Activated naive CD8-positive, alpha-beta T cell (primary cell): ENCODE results near the gene DLK2.
"Not testable (repeated sequence)": the region's sequence is repeated elsewhere in the genome, so short reads cannot be mapped to it uniquely, and the experiment has no call there.

Source experiments
- H3K27ac Mint-ChIP-seq: one replicate; pipeline ENCODE4 v1.8.0; 2021; ENCODE audit warnings: mixed read lengths
- H3K27me3 Mint-ChIP-seq: one replicate; pipeline ENCODE4 v1.8.0; 2021; ENCODE audit warnings: mixed read lengths
- H3K36me3 Mint-ChIP-seq: one replicate; pipeline ENCODE4 v1.8.0; 2021; ENCODE audit warnings: mixed read lengths
- H3K4me1 Mint-ChIP-seq: one replicate; pipeline ENCODE4 v1.8.0; 2021; ENCODE audit warnings: low read depth, mixed read lengths
- H3K4me3 Mint-ChIP-seq: one replicate; pipeline ENCODE4 v1.8.0; 2021; ENCODE audit warnings: mild to moderate bottlenecking, mixed read lengths
- H3K9me3 Mint-ChIP-seq: one replicate; pipeline ENCODE4 v1.8.0; 2021; ENCODE audit warnings: low read depth, mixed read lengths

DLK2 gene

DNA sequence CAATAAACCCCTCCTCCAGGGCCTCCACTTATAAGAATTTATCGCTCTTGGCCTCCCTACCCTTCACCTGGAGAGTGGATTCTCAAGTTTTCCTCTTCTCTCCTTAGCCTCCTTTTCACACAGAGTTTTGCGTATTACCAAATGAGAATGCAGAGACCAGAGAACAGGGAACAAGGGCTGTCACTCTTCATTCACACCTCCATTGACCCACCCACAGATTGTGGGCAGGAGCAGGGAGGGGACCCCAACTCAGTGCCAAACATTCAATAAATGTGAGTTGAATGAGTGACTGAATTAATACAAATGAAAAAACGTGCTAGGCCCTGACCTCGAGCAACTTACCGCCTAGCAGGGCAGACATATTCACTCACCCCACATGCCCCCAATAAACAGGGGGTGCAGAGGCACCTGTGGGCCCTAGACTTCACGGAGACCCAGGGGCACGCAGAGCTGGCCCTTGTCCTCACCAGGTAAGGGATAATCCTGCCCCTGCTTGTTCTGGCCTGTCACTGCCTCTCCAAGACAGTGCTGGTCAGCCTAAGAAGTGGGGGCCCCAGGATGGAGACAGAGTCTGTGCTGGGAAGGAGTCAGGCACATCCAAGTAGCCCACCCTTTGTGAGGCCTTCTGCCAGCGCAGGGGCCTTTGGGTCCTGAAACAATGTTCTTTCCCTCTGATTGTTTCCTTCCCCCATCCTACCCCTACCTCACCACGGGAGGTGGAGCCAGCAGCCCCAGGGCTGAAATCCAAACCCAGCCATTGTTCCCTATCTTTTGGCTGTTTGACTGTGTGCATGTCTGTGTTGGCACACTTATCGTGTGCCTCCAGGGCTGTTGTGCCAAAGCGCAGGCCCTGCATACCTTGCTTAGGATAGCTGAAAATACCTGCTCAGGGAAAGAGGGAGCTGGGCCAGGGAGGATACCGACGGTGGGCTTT is 13.7 kb upstream of the DLK2 start:
- Mint-ChIP-seq H3K27me3 (peaks cover 13% of the 10 kb centered on the region), H3K4me3 (no peak overlapping the region), H3K36me3 (no peaks in the 10 kb centered on the region), H3K9me3 (no peaks in the 10 kb centered on the region), H3K27ac (no peak overlapping the region), H3K4me1 (no peaks in the 10 kb centered on the region)

DNA sequence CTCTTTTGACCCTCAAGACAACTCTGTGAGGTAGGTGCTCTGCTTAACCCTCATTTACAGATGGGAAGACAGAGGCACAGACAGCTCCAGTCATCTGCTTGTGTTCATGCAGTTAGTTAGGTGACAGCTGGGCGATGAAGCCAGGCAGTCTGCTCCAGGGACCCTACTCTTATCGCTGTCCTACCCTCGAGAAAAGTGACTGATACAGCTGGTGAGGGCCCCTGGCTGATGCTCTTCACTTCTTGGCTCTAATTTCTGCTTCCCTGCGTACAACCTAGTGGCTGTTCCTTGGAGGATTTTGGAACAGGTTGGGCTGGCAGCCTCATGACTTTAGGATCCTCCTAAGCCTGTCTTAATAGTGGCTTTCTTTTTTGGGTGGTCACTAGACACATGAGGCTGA is 12.9 kb upstream of the DLK2 start:
- no peak overlapping the region for H3K27ac Mint-ChIP-seq
- H3K4me3 Mint-ChIP-seq, result no peak overlapping the region
- no peaks in the 10 kb centered on the region for H3K4me1 Mint-ChIP-seq
- no peaks in the 10 kb centered on the region for H3K9me3 Mint-ChIP-seq
- peaks cover 14% of the 10 kb centered on the region for H3K27me3 Mint-ChIP-seq
- no peaks in the 10 kb centered on the region for H3K36me3 Mint-ChIP-seq

DNA sequence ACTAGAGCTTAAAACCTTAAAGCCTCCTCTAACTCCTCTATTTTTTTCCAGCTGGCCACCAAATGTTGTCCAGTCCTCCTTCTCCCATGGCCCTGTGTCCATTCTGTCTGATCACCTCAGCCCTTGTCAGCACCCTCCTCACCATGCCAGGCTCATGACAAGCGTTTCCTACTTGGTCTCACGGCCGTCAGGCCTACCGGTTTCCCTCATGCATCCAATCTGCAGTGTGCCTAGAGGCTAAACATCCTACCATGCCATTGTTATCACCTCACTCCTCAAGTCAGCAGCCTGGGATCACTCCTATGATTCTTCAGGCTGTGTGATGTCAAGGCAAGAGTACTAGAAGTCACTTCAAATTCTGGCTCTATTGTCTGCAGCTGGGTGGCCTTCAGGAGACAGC is 12.4 kb upstream of the DLK2 start:
- Mint-ChIP-seq H3K9me3 (no peaks in the 10 kb centered on the region), H3K4me3 (no peak overlapping the region), H3K4me1 (no peaks in the 10 kb centered on the region), H3K27ac (no peak overlapping the region), H3K36me3 (no peaks in the 10 kb centered on the region), H3K27me3 (peaks cover 16% of the 10 kb centered on the region)

DNA sequence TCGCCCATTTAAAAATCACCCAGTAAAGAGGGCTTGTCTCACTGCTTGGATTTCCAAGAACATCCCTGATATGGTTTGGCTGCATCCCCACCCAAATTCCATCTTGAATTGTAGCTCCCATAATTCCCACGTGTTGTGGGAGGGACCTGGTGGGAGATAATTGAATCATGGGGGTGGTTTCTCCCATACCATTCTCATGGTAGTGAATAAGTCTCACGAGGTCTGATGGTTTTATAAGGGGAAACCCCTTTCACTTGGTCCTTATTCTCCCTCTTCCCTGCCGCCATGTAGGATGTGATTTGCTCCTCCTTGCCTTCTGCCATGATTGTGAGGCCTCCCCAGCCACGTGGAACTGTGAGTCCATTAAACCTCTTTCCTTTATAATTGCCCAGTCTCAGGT is 11.9 kb upstream of the DLK2 start:
- H3K36me3 Mint-ChIP-seq, H3K27ac Mint-ChIP-seq, H3K9me3 Mint-ChIP-seq, H3K4me3 Mint-ChIP-seq, H3K4me1 Mint-ChIP-seq: not testable (repeated sequence)
- H3K27me3 Mint-ChIP-seq, result peaks cover 18% of the 10 kb centered on the region

DNA sequence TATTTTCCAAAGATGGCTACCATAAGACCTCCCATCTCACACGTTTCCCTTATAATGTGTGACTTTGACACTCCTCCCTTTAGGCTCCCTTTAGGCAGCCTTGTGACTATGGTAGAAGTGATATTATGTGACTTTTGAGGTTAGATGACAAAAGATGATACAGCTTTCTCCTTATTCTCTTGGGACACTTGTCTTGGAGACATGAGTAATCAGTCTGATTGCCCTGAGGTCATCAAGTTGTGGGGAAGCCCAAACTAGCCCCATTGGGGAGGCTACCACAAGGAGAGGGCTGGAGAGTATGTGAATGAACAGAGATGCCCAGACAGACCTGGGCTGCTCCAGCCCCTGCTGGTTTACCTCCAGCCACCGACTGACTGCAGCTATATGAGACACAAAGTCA is 10.6 kb upstream of the DLK2 start:
- no peak overlapping the region for H3K4me3 Mint-ChIP-seq
- H3K9me3 Mint-ChIP-seq, result no peaks in the 10 kb centered on the region
- H3K27ac Mint-ChIP-seq, result no peak overlapping the region
- H3K27me3 Mint-ChIP-seq, result peaks cover 21% of the 10 kb centered on the region
- no peaks in the 10 kb centered on the region for H3K36me3 Mint-ChIP-seq
- no peaks in the 10 kb centered on the region for H3K4me1 Mint-ChIP-seq

DNA sequence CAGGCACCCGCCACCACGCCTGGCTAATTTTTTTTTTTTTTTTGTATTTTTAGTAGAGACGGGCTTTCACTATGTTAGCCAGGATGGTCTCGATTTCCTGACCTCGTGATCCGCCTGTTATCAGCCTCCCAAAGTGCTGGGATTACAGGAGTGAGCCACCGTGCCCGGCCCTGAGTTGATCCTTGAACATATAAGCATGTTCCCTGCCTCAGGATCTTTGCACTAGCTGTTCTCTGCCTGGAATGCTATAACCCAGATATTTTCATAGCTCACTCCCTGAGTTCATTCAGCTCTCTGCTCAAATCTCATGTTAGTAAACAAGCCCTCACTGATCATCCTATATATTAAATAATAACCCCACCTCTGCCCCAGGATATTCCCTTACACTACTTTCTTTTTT is 9.0 kb upstream of the DLK2 start:
- Mint-ChIP-seq H3K4me3 (no peak overlapping the region), H3K27ac (no peak overlapping the region), H3K36me3 (no peaks in the 10 kb centered on the region), H3K27me3 (peaks cover 21% of the 10 kb centered on the region), H3K4me1 (no peaks in the 10 kb centered on the region), H3K9me3 (no peaks in the 10 kb centered on the region)

DNA sequence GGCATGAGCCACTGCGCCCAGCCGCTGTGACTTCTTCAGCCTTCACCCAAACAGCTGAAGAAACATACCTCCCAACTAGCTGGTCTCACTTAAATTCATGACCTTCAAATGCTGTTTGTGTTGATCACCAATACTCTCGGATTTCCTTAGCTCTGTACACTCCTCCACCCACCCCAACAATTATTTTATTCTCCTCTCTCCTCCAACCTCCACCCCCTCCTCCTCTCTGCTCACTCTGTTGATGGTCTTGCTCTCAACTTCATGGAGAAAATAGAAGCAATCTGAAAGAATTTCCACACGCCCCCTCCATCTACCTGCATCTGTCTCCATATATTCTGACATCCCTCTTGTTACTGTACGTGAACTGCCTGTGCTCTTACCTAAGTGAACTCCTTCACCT is 6.6 kb upstream of the DLK2 start:
- H3K27me3 Mint-ChIP-seq, result peaks cover 15% of the 10 kb centered on the region
- H3K9me3 Mint-ChIP-seq, result no peaks in the 10 kb centered on the region
- H3K4me3 Mint-ChIP-seq, result no peak overlapping the region
- peaks cover 1% of the 10 kb centered on the region for H3K4me1 Mint-ChIP-seq
- no peaks in the 10 kb centered on the region for H3K36me3 Mint-ChIP-seq
- H3K27ac Mint-ChIP-seq, result no peak overlapping the region

DNA sequence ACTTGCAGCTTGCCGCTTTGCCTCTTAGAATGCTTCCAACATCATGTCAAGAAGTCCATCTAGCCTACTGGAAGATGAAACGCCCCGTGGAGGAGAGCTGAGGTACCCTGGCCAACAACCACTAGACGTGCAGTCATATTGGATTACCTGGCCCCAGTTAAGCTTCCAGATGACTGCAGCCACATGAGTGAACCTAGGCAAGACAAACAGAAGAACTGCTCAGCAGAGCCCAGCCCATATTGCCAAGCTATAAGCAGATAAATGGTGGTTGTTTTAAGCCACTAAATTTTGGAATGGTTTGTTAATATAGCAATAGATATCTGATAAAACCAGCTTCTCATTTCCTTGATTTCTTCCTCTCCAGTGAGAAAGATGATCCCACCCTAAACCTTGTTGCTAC is 4.7 kb upstream of the DLK2 start:
- H3K27me3 Mint-ChIP-seq, result peaks cover 9% of the 10 kb centered on the region
- H3K4me1 Mint-ChIP-seq, result peaks cover 11% of the 10 kb centered on the region
- no peaks in the 10 kb centered on the region for H3K9me3 Mint-ChIP-seq
- no peak overlapping the region for H3K4me3 Mint-ChIP-seq
- no peaks in the 10 kb centered on the region for H3K36me3 Mint-ChIP-seq
- no peak overlapping the region for H3K27ac Mint-ChIP-seq

DNA sequence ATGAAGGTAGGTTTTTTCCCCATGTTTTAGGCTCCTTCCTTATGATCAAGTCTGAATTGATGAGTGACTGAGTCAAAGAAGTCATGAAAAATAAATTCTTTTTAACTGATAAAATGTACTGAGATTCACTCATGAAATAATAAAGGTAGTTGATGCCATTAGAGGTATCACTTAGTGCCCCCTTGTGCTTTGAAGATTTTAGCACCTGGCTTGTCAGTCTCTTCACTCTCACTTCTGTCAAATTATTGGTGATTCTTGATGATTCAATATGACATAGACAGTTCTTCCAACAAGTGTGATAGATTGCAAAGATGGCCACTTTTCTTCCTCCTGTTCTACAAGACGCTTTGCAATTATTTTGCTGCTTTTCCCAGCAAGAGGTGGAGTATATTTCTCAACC is 4.2 kb upstream of the DLK2 start:
- peaks cover 9% of the 10 kb centered on the region for H3K27me3 Mint-ChIP-seq
- H3K27ac Mint-ChIP-seq, result no peak overlapping the region
- H3K9me3 Mint-ChIP-seq, result no peaks in the 10 kb centered on the region
- H3K4me3 Mint-ChIP-seq, result no peak overlapping the region
- H3K4me1 Mint-ChIP-seq, result peaks cover 11% of the 10 kb centered on the region
- no peaks in the 10 kb centered on the region for H3K36me3 Mint-ChIP-seq

DNA sequence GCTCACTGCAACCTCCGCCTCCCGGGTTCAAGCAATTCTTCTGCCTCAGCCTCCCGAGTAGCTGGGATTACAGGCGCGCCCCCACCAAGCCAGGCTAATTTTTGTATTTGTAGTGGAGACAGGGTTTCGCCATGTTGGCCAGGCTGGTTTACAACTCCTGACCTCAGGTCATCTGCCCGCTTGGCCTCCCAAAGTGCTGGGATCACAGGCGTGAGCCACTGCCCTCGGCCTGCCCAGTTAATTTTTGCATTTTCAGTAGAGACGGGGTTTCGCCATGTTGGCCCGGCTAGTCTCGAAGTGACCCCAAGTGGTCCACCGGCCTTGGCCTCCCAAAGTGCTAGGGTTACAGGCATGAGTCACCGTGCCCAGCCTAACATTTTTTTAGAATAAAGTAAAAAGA is 2.8 kb upstream of the DLK2 start:
- H3K27me3 Mint-ChIP-seq, H3K27ac Mint-ChIP-seq, H3K36me3 Mint-ChIP-seq, H3K4me3 Mint-ChIP-seq, H3K9me3 Mint-ChIP-seq: not testable (repeated sequence)
- H3K4me1 Mint-ChIP-seq, result peaks cover 18% of the 10 kb centered on the region

DNA sequence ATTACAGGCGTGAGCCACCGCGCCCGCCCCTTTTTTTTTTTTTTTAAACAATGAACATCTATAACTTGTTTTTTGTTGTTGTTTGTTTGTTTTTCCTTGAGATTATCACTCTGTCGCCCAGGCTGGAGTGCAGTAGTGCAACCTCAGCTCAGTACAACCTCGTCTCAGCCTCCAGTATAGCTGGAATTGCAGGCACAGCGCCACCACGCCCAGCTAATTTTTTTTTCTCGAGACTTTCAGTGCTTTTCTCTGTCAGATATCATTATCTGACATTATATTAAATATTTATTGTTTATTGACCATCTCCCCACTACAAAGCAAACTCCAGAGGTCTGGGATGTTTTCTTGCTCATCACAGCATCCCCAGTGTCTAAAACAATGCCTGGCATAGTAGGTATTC is 2.3 kb upstream of the DLK2 start:
- H3K36me3 Mint-ChIP-seq, result no peaks in the 10 kb centered on the region
- peaks cover 18% of the 10 kb centered on the region for H3K4me1 Mint-ChIP-seq
- H3K9me3 Mint-ChIP-seq, result no peaks in the 10 kb centered on the region
- no peak overlapping the region for H3K4me3 Mint-ChIP-seq
- H3K27me3 Mint-ChIP-seq, result peaks cover 5% of the 10 kb centered on the region
- no peak overlapping the region for H3K27ac Mint-ChIP-seq

DNA sequence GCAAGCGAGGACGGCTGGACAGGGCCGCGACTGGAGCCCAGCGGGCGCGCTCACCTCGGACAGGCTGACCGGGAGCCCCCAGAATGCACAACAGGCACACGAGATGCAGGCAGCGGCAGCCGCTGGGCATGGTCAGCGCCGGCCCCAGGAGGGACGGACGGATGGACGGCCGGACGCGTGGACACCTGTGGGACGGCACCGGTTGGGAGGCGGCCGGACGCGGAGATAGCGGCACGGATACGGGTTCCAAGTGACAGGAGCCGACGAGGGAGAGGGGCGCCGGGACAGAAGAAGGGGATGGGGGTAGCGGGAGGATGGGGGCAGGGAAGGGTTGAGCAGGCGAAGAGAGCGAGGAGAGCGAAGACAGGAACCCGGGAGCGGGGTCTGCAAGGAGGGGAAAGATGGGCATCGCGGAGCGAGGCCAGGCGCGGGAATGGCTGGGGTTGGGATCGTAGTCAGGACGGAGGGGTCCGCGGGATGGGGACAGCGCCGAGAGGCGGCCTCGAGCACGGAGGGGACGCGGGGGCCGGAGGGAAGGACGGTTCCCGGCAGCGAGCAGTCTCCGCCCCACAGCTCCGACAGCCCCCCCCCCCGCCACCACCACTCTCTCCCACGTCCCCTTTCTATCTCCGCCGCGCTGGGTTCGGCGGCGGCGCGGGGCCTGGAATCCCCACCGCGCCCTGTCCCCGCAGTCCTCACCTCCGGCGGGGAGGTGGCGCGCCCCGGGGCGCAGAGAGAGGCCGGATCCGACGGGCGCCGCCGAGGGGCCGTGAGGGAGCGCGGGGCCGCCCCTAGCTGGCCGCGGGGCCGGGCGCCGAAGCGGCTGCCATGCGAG is 435 bp downstream of the DLK2 start:
- Mint-ChIP-seq H3K36me3 (no peaks in the 10 kb centered on the region), H3K27me3 (no peaks in the 10 kb centered on the region), H3K9me3 (no peaks in the 10 kb centered on the region), H3K4me1 (peaks cover 18% of the 10 kb centered on the region), H3K27ac (no peak overlapping the region), H3K4me3 (peak overlapping the region; percentile 82)

DNA sequence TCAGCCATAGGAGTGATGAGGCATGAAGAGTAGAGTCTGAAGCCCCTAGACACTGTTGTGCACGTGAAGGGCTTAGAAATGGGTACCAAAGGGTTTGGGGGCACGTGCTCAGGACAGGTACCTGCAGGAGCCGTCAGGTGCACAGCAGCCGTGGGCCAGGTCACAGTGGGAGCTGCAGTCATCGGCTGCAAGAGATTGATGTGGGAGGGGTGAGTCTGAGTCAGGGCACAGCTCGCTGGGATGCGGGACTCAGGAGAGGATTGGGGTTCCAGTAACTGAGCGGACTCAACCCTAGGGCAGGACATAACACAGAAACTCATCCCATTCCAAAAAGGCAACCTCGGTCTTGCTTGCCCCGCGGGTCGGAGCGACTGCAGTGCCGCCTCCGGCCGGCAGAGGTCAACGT is 1.1 kb downstream of the DLK2 start:
- peak overlapping the region; percentile 82 for H3K4me3 Mint-ChIP-seq
- no peaks in the 10 kb centered on the region for H3K27me3 Mint-ChIP-seq
- no peaks in the 10 kb centered on the region for H3K36me3 Mint-ChIP-seq
- H3K9me3 Mint-ChIP-seq, result no peaks in the 10 kb centered on the region
- peaks cover 18% of the 10 kb centered on the region for H3K4me1 Mint-ChIP-seq
- H3K27ac Mint-ChIP-seq, result no peak overlapping the region

DNA sequence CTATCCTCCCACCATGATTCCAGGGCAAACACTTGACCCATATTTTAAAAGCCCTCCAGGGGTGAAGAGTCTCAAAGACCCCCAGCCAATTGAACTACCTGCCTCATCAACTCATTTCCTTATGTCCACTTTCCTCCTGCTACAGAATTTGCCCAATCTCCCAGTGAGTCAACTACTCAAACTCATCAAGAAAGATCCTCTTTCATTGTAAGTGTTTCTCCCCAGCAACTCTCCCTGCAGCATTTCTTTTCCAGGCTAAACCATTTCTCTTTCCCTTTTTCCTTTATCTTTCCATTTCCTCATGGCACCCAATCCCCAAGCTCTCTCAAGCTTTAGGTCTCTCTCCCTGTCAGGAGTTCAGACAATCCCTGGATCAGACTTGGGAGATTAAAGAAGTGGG is 1.5 kb downstream of the DLK2 start:
- H3K9me3 Mint-ChIP-seq, result no peaks in the 10 kb centered on the region
- H3K4me3 Mint-ChIP-seq, result peak overlapping the region; percentile 82
- no peak overlapping the region for H3K27ac Mint-ChIP-seq
- no peaks in the 10 kb centered on the region for H3K27me3 Mint-ChIP-seq
- peaks cover 18% of the 10 kb centered on the region for H3K4me1 Mint-ChIP-seq
- H3K36me3 Mint-ChIP-seq, result no peaks in the 10 kb centered on the region

DNA sequence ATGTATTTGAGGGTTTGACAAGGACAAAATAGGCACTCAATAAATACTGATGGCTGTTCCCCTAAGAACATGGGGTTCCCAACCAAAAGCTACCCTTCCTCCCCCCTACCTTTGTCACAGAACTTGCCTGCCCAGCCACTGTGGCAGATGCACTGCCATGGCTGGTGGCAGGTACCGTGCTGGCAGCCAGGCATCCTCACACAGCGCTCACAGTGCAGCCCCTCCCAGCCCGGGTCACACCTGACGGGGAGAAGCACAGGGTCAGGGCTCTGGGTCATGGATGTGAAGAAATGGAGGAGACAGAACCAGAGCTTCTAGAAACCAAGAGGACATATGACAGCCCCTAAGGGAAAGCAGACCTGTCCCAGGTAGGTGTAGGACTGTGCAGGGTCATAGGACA is 2.5 kb downstream of the DLK2 start:
- no peaks in the 10 kb centered on the region for H3K27me3 Mint-ChIP-seq
- H3K4me1 Mint-ChIP-seq, result peaks cover 18% of the 10 kb centered on the region
- H3K4me3 Mint-ChIP-seq, result peak overlapping the region; percentile 20
- peaks cover 2% of the 10 kb centered on the region for H3K36me3 Mint-ChIP-seq
- H3K27ac Mint-ChIP-seq, result no peak overlapping the region
- H3K9me3 Mint-ChIP-seq, result no peaks in the 10 kb centered on the region
